Raji (cell line): ENCODE results near the gene NARF.

Experiments used
- POLR2A ChIP-seq: IDR thresholded peaks from 2 replicates; pipeline ENCODE4 v1.6.1; 2011; ENCODE audit warnings: low read depth, low read length, control low read depth; ENCODE audit not compliant: insufficient read depth

NARF gene

GRCh38 chr17:82440469-82440981, 18.0 kb upstream of the NARF start:
- no peak for TF ChIP-seq POLR2A

- no peak for TF ChIP-seq POLR2A
Measured at GRCh38 chr17:82440991-82441627, 17.4 kb upstream of the NARF start.

GRCh38 chr17:82441691-82442487, 16.7 kb upstream of the NARF start:
- 0 out of 2 replicates have a peak, but pooled peaks have one; percentile 19 for TF ChIP-seq POLR2A

GRCh38 chr17:82442643-82443464, 15.7 kb upstream of the NARF start:
- TF ChIP-seq POLR2A: 0 out of 2 replicates have a peak, but pooled peaks have one; percentile 8

GRCh38 chr17:82443465-82444283, 14.9 kb upstream of the NARF start:
- TF ChIP-seq POLR2A: no peak

- no peak for TF ChIP-seq POLR2A
Measured at GRCh38 chr17:82444284-82444893, 14.2 kb upstream of the NARF start.

- no peak for TF ChIP-seq POLR2A
Measured at GRCh38 chr17:82444941-82445521, 13.5 kb upstream of the NARF start.

- 0 out of 2 replicates have a peak, but pooled peaks have one; percentile 0 for TF ChIP-seq POLR2A
Measured at GRCh38 chr17:82445542-82445941, 13.0 kb upstream of the NARF start.

GRCh38 chr17:82446124-82446523, 12.4 kb upstream of the NARF start:
- no peak for TF ChIP-seq POLR2A

GRCh38 chr17:82446649-82447048, 11.9 kb upstream of the NARF start:
- TF ChIP-seq POLR2A: 0 out of 2 replicates have a peak, but pooled peaks have one; percentile 9

GRCh38 chr17:82447876-82448275, 10.7 kb upstream of the NARF start:
- TF ChIP-seq POLR2A: no peak

GRCh38 chr17:82449131-82449882, 9.2 kb upstream of the NARF start:
- TF ChIP-seq POLR2A: peak; percentile 88

GRCh38 chr17:82449883-82450356, 8.6 kb upstream of the NARF start:
- TF ChIP-seq POLR2A: no peak
